ENCODE measurements around the gene JRKL.
A peak's percentile ranks its signal among the peaks of the same experiment; 100 is the strongest.
"Not testable (repeated sequence)": the region's sequence is repeated elsewhere in the genome, so short reads cannot be mapped to it uniquely, and the experiment has no call there.

JRKL gene

GRCh38 chr11:96376796-96377195 is 13.0 kb upstream of the JRKL start:
- Mint-ChIP-seq H3K4me1 (ENCODE audit: low read depth) (peaks cover 10% of the 10 kb centered on the region), H3K4me3 (no peak overlapping the region), H3K27me3 (no peaks in the 10 kb centered on the region), H3K9me3 (no peaks in the 10 kb centered on the region), H3K27ac (no peak overlapping the region), H3K36me3 (ENCODE audit: low read depth) (peaks cover 78% of the 10 kb centered on the region)
- DNase-seq = no peak

GRCh38 chr11:96384156-96384555 is 5.7 kb upstream of the JRKL start:
- Mint-ChIP-seq H3K9me3 (no peaks in the 10 kb centered on the region), H3K27me3 (no peaks in the 10 kb centered on the region), H3K27ac (peak overlapping the region; percentile 84), H3K36me3 (ENCODE audit: low read depth) (peaks cover 73% of the 10 kb centered on the region), H3K4me1 (ENCODE audit: low read depth) (peaks cover 54% of the 10 kb centered on the region), H3K4me3 (peak overlapping the region; percentile 34)
- no peak for DNase-seq

GRCh38 chr11:96385187-96385586 is 4.6 kb upstream of the JRKL start:
- Mint-ChIP-seq H3K27ac (no peak overlapping the region), H3K4me1 (ENCODE audit: low read depth) (peaks cover 50% of the 10 kb centered on the region), H3K36me3 (ENCODE audit: low read depth) (peaks cover 71% of the 10 kb centered on the region), H3K9me3 (no peaks in the 10 kb centered on the region), H3K4me3 (no peak overlapping the region), H3K27me3 (no peaks in the 10 kb centered on the region)
- DNase-seq = no peak

- Mint-ChIP-seq H3K36me3 (ENCODE audit: low read depth) (peaks cover 65% of the 10 kb centered on the region), H3K4me3 (peak overlapping the region; percentile 95), H3K9me3 (no peaks in the 10 kb centered on the region), H3K27me3 (no peaks in the 10 kb centered on the region), H3K4me1 (ENCODE audit: low read depth) (peaks cover 72% of the 10 kb centered on the region), H3K27ac (peak overlapping the region; percentile 98)
- DNase-seq = no peak
These were observed 708 bp upstream of the JRKL start for GRCh38 chr11:96388891-96389719.

GRCh38 chr11:96390488-96390792 is 627 bp downstream of the JRKL start:
- DNase-seq = no peak
- peak overlapping the region; percentile 98 for H3K27ac Mint-ChIP-seq
- H3K4me1 Mint-ChIP-seq (ENCODE audit: low read depth) = peaks cover 69% of the 10 kb centered on the region
- H3K9me3 Mint-ChIP-seq = no peaks in the 10 kb centered on the region
- peak overlapping the region; percentile 95 for H3K4me3 Mint-ChIP-seq
- no peaks in the 10 kb centered on the region for H3K27me3 Mint-ChIP-seq
- peaks cover 55% of the 10 kb centered on the region for H3K36me3 Mint-ChIP-seq (ENCODE audit: low read depth)

- H3K27me3 Mint-ChIP-seq = no peaks in the 10 kb centered on the region
- peak overlapping the region; percentile 95 for H3K4me3 Mint-ChIP-seq
- no peaks in the 10 kb centered on the region for H3K9me3 Mint-ChIP-seq
- peaks cover 62% of the 10 kb centered on the region for H3K4me1 Mint-ChIP-seq (ENCODE audit: low read depth)
- H3K27ac Mint-ChIP-seq = peak overlapping the region; percentile 61
- DNase-seq = no peak
- H3K36me3 Mint-ChIP-seq (ENCODE audit: low read depth) = peaks cover 45% of the 10 kb centered on the region
These were observed 2.0 kb downstream of the JRKL start for GRCh38 chr11:96391698-96392307.

- H3K27me3 Mint-ChIP-seq = no peaks in the 10 kb centered on the region
- peaks cover 34% of the 10 kb centered on the region for H3K36me3 Mint-ChIP-seq (ENCODE audit: low read depth)
- H3K4me3 Mint-ChIP-seq = no peak overlapping the region
- no peak for DNase-seq
- no peaks in the 10 kb centered on the region for H3K9me3 Mint-ChIP-seq
- H3K27ac Mint-ChIP-seq = no peak overlapping the region
- H3K4me1 Mint-ChIP-seq (ENCODE audit: low read depth) = peaks cover 42% of the 10 kb centered on the region
These were observed 4.0 kb downstream of the JRKL start for GRCh38 chr11:96393753-96394348.

- DNase-seq = no peak
- peaks cover 41% of the 10 kb centered on the region for H3K4me1 Mint-ChIP-seq (ENCODE audit: low read depth)
- H3K36me3 Mint-ChIP-seq (ENCODE audit: low read depth) = peaks cover 26% of the 10 kb centered on the region
- no peak overlapping the region for H3K27ac Mint-ChIP-seq
- no peaks in the 10 kb centered on the region for H3K27me3 Mint-ChIP-seq
- H3K4me3 Mint-ChIP-seq = no peak overlapping the region
- H3K9me3 Mint-ChIP-seq = no peaks in the 10 kb centered on the region
These were observed 5.0 kb downstream of the JRKL start for GRCh38 chr11:96394773-96395172.

- Mint-ChIP-seq H3K27ac (no peak overlapping the region), H3K27me3 (no peaks in the 10 kb centered on the region), H3K36me3 (ENCODE audit: low read depth) (peaks cover 8% of the 10 kb centered on the region), H3K9me3 (no peaks in the 10 kb centered on the region), H3K4me1 (ENCODE audit: low read depth) (peaks cover 26% of the 10 kb centered on the region), H3K4me3 (no peak overlapping the region)
- DNase-seq = no peak
These were observed 6.8 kb downstream of the JRKL start for GRCh38 chr11:96396637-96397036.

GRCh38 chr11:96397863-96398262 is 8.1 kb downstream of the JRKL start:
- DNase-seq = no peak
- Mint-ChIP-seq H3K27ac (no peak overlapping the region), H3K4me3 (no peak overlapping the region), H3K27me3 (peaks cover under 1% of the 10 kb centered on the region), H3K4me1 (ENCODE audit: low read depth) (peaks cover 16% of the 10 kb centered on the region), H3K9me3 (no peaks in the 10 kb centered on the region), H3K36me3 (ENCODE audit: low read depth) (no peaks in the 10 kb centered on the region)

DNA sequence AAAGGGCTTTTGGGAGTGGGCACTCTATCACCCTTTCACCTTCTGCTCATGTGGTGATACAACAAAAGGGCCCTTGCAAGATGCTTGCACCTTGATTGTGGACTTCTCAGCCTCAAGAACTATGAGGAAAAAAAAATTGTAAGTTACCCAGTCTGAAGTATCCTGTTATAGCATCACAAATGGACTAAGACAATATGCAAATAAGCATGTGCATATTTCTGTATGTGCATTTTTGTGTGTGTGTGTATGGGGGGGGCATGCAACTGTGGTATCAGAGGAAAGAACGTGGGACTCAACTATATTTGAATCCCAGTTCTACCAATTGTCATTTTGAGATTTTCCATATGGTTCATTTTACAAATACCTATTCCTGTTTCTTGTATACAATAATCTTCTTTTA is 10.9 kb downstream of the JRKL start:
- peaks cover 6% of the 10 kb centered on the region for H3K27me3 Mint-ChIP-seq
- H3K4me3 Mint-ChIP-seq = no peak overlapping the region
- H3K36me3 Mint-ChIP-seq (ENCODE audit: low read depth) = no peaks in the 10 kb centered on the region
- H3K4me1 Mint-ChIP-seq (ENCODE audit: low read depth) = peaks cover 2% of the 10 kb centered on the region
- no peak overlapping the region for H3K27ac Mint-ChIP-seq
- DNase-seq = no peak
- H3K9me3 Mint-ChIP-seq = no peaks in the 10 kb centered on the region

GRCh38 chr11:96411412-96411811 is 21.6 kb downstream of the JRKL start:
- peak overlapping the region; percentile 27 for H3K4me3 Mint-ChIP-seq
- DNase-seq; H3K36me3 Mint-ChIP-seq (ENCODE audit: low read depth); H3K4me1 Mint-ChIP-seq (ENCODE audit: low read depth); H3K27ac Mint-ChIP-seq; H3K9me3 Mint-ChIP-seq: not testable (repeated sequence)
- H3K27me3 Mint-ChIP-seq = peaks cover 23% of the 10 kb centered on the region

GRCh38 chr11:96412761-96413381 is 23.1 kb downstream of the JRKL start:
- H3K9me3 Mint-ChIP-seq = no peaks in the 10 kb centered on the region
- peaks cover 5% of the 10 kb centered on the region for H3K4me1 Mint-ChIP-seq (ENCODE audit: low read depth)
- peaks cover 25% of the 10 kb centered on the region for H3K27me3 Mint-ChIP-seq
- no peaks in the 10 kb centered on the region for H3K36me3 Mint-ChIP-seq (ENCODE audit: low read depth)
- DNase-seq = no peak
- no peak overlapping the region for H3K4me3 Mint-ChIP-seq
- H3K27ac Mint-ChIP-seq = no peak overlapping the region

- Mint-ChIP-seq H3K4me1 (ENCODE audit: low read depth) (peaks cover 5% of the 10 kb centered on the region), H3K9me3 (no peaks in the 10 kb centered on the region), H3K27me3 (peaks cover 25% of the 10 kb centered on the region), H3K27ac (no peak overlapping the region), H3K4me3 (no peak overlapping the region), H3K36me3 (ENCODE audit: low read depth) (no peaks in the 10 kb centered on the region)
- no peak for DNase-seq
These were observed 23.6 kb downstream of the JRKL start for GRCh38 chr11:96413408-96413807.

- DNase-seq = no peak
- Mint-ChIP-seq H3K27me3 (peaks cover 30% of the 10 kb centered on the region), H3K4me3 (no peak overlapping the region), H3K9me3 (no peaks in the 10 kb centered on the region), H3K27ac (no peak overlapping the region), H3K4me1 (ENCODE audit: low read depth) (peaks cover 16% of the 10 kb centered on the region), H3K36me3 (ENCODE audit: low read depth) (no peaks in the 10 kb centered on the region)
These were observed 34.9 kb downstream of the JRKL start for GRCh38 chr11:96424693-96425092.

Measured in activated T-cell treated with anti-CD3 and anti-CD28 coated beads, Interleukin-2, amount 50 U/mL, for 24 hours (primary cell).